Fibroblast of mammary gland (primary cell): ENCODE data around the gene ZNF506.

Experiments
- DNase-seq: peaks from one replicate; pipeline ENCODE4 v3.0.0-alpha.2; 2010; ENCODE audit warnings: low read depth
- H3K4me3 ChIP-seq: 2 replicates; pipeline ENCODE4 v1.5.1; 2011; ENCODE audit warnings: low read depth, mild to moderate bottlenecking, low read length, moderate library complexity; ENCODE audit not compliant: control insufficient read depth
- CTCF ChIP-seq: conservative IDR thresholded peaks from 2 replicates; pipeline ENCODE4 v1.5.1; 2011; ENCODE audit warnings: low read depth, low read length, inconsistent platforms; ENCODE audit not compliant: control insufficient read depth, insufficient read depth

The ZNF506 gene

GRCh38 chr19:19849056-19849455, 27.5 kb upstream of the ZNF506 start:
- no peak overlapping the region for H3K4me3 ChIP-seq
- DNase-seq: no peak
- TF ChIP-seq CTCF: no peak

DNA sequence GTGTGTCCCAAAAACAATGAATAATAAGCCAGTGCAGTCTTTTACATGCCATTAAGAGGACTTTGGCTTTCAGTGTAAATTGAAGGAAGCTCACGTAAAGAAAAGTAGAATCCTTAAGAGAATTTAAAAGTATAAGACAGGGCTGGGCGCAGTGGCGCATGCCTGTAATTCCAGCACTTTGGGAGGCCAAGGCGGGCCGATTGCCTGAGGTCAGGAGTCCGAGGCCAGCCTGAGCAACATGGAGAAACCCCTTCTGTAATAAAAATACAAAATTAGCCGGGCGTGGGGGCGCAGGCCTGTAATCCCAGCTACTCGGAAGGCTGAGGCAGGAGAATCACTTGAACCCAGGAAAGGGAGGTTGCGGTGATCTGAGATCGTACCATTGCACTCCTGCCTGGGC, 26.2 kb upstream of the ZNF506 start:
- no peak for TF ChIP-seq CTCF
- H3K4me3 ChIP-seq: no peak overlapping the region
- no peak for DNase-seq

GRCh38 chr19:19835560-19836038, 14.0 kb upstream of the ZNF506 start:
- H3K4me3 ChIP-seq: no peak overlapping the region
- no peak for TF ChIP-seq CTCF
- no peak for DNase-seq

- no peak for TF ChIP-seq CTCF
- DNase-seq: no peak
- H3K4me3 ChIP-seq: no peak overlapping the region
These were observed 5.3 kb upstream of the ZNF506 start for GRCh38 chr19:19826875-19827274.

DNA sequence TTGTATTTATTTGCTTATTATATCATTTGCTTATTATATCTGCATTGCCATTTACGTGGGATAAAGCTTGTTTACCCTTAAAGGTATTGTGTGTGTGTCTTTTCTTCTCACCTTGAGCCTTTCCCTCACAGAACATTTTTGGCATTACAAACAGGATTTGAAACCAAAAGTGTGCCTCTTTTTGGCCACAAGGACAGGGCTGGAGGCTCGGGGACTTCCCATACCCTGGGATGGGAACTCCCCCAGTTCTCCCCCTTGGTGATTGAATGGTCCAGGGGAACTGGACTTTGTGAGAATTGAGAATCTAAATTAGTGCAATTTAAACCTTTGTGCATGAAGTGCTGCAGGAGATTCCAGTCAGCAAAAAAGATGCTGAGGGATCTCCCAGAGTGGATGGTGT, 2.4 kb upstream of the ZNF506 start:
- DNase-seq: no peak
- H3K4me3 ChIP-seq: no peak overlapping the region
- no peak for TF ChIP-seq CTCF

- H3K4me3 ChIP-seq: peak overlapping the region; percentile 86
- peak; percentile 1 for DNase-seq
These were observed 426 bp upstream of the ZNF506 start for GRCh38 chr19:19821976-19822375.

- peak; percentile 1 for DNase-seq
- H3K4me3 ChIP-seq: peak overlapping the region; percentile 86
- TF ChIP-seq CTCF: no peak
These were observed 703 bp downstream of the ZNF506 start for GRCh38 chr19:19820774-19821320.
